Measurements from ENCODE around the gene FAM32A.
"Not testable (repeated sequence)": the region's sequence is repeated elsewhere in the genome, so short reads cannot be mapped to it uniquely, and the experiment has no call there.

Gene FAM32A

GRCh38 chr19:16164222-16164890 lies 20.9 kb upstream of the FAM32A start:
- no peak for DNase-seq

DNA sequence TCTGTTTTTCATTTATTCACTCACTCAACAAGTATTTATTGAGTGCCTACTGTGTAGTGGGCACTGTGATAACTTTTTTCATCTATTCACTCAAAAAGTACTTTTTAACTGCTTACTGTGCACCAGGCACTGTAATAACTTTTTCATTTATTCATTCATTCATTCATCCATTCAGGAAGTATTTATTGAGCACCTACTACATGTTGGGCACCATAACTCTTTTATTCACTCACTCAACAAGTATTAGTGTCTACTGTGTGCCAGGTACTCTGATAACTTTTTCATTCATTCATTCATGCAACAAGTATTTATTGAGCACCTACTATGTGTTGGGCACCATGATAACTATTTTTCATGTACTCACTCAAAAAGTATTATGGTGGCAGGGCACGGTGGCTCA lies 18.8 kb upstream of the FAM32A start:
- DNase-seq, result no peak

- no peak for DNase-seq
Measured at GRCh38 chr19:16167055-16167454, 18.2 kb upstream of the FAM32A start.

DNA sequence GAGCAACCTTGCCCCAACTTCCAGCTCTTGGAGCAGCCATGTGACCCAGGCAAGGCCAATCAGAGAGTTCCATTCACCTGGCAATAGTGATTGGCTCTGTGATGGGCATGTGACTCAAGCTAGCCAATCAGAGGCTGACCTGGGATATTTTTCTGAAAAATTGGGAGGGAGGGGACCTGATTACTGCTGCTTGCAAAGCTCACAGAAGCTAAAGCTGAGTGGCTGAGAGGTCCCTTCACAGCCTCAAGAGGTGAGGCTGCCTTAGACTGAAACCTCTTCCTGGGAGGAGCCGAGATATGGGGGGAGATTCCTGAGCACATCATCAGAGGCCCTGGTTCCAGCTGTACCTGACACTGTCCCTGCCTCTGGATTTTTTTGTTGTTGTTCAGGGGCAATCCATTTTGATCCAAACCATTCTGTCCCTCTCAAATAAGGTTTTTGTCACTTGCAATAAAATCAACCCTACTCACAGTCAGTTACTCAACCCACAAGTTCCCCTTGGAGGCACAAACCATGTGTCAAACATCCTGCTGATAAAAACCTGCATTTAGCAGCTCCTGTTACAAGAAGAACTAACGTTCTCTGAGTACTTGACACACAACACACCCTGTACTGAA lies 16.6 kb upstream of the FAM32A start:
- DNase-seq, result no peak

DNA sequence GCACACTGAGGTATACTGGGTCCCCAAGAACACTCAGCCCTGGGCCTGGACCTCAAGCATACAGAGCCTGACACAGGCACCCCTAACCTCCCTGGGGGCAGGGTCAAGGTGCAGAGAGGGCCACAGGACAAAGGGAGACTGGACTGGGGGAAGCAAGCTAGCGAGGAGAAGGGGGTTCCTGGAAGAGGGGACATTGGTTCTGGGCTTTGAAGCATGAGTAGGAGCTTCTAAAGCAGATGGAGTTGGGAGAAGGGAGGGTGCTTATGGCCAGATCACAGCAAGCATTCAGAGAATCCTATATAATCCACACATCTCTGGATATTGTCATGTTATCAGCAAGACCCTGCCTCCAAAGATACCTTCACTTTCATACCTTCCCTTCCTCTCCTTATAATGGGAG lies 15.1 kb upstream of the FAM32A start:
- DNase-seq, result no peak

DNA sequence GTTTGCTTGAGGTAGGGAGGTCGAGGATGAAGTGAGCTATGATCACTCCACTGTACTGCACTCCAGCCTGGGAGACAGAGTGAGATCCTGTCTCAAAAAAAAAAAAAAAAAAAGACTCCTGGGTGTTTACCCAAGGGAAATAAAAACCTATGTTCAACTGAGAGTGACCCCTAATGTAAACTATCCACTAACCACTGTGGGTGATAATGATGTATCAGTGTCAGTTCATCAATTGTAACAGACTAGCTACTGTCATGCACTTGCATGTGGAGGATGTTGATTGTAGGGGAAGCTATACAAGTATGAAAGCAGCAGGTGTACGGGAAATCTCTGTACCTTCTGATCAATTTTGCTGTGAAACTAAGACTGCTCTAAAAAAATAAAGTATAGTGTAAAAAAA lies 9.3 kb upstream of the FAM32A start:
- DNase-seq, result no peak

- DNase-seq, result not testable (repeated sequence)
Measured at GRCh38 chr19:16178866-16179265, 6.3 kb upstream of the FAM32A start.

GRCh38 chr19:16180611-16181010 lies 4.6 kb upstream of the FAM32A start:
- peak; percentile 91 for DNase-seq

DNA sequence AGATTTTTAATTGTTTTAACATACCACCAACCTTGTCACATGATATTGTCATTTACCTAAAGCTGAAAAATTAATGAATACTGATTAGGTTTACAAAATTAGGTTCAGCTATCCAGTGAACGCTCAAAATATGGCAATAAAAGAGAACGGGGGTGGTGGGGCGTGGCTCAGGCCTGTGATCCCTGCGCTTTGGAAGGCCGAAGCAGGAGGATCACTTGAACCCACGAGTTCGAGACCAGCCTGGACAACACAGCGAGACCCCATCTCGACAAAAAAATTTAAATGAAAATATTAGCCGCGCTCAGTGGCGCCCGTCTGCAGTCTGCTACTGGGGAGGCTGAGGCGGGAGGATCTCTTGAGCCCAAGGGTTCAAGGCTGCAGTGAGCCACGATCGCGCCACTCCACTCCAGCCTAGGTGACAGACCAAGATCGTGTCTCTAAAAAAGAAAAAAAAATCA lies 516 bp upstream of the FAM32A start:
- DNase-seq, result no peak

GRCh38 chr19:16185768-16186123 lies 536 bp downstream of the FAM32A start:
- DNase-seq, result peak; percentile 40

- no peak for DNase-seq
Measured at GRCh38 chr19:16188521-16188920, 3.3 kb downstream of the FAM32A start.

GRCh38 chr19:16190198-16190597 lies 5.0 kb downstream of the FAM32A start:
- DNase-seq, result no peak

- DNase-seq, result no peak
Measured at GRCh38 chr19:16190736-16191135, 5.5 kb downstream of the FAM32A start.

GRCh38 chr19:16191216-16191908 lies 6.2 kb downstream of the FAM32A start:
- DNase-seq, result no peak

- DNase-seq, result no peak
Measured at GRCh38 chr19:16193466-16193865, 8.3 kb downstream of the FAM32A start.

DNA sequence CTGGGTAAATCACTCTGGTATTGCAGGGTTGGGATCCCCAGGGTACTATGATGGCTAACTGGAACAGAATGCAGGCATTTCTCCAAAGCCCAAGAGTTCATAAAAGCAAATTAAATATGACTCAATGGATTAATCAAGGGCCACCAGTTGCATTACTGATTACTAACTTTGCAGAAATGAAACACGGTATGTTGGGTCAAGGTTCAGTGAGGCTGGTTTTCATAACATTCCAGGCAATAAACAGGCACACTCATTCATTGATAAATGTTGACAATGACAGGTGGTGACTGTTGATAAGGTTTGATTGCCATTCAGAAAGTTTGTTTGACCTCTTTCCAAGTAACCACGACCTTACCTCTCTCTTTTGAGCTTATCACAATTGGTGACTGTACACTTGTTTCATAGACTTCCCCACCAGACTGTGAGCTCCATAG lies 12.0 kb downstream of the FAM32A start:
- DNase-seq, result peak; percentile 89

GRCh38 chr19:16197622-16198369 lies 12.6 kb downstream of the FAM32A start, which contains the start of gene AP1M1:
Gene AP1M1, plus strand, starts transcription at chr19:16197911. Its CDS starts 116 bp downstream, at chr19:16198027.
- DNase-seq, result peak; percentile 97

DNA sequence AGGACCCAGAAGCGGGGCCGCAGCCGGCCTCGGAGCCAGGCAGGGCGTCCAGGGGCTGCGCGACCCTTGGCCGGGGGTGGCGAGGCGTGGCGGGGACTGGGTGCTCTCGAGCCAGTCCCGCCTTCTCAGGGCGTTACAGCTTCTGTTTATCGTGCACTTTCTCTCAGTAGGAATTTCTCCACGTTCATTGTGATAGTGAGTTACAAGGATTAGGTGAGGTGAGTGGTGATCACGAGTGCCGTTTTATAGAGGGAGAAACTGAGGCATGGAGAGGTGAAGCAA lies 13.1 kb downstream of the FAM32A start:
- no peak for DNase-seq

DNA sequence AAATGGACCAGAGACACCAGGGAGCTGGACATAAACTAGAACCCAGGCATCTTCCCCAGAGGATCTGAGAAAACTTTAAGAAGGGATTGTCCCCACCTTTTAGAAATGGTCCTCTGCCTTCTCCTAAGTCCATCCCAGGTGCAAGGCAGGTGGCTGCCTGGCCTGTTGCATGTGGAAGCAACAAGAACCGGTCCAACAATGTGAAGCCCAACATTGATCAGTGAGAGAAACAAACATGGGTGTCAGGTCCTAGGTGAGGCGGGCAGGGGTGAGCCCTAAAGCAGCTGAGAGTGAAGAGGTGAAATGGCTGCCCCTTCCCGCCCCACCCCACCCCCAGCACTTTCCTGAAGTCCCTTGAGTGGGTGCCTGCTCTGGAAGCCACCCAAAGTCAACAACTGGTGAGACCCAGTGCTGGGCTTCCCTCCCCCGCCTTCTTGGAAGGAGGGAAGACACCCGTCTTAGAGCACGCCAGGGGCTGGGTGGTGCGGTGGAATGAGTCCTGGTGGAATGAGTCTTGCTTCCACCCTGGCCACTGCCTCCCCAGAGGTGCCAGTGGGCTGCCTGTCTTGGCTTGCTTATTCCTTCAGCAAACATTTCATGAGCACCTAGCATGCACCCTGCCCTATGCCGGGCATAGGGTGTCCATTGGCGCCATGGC lies 14.2 kb downstream of the FAM32A start:
- no peak for DNase-seq

DNA sequence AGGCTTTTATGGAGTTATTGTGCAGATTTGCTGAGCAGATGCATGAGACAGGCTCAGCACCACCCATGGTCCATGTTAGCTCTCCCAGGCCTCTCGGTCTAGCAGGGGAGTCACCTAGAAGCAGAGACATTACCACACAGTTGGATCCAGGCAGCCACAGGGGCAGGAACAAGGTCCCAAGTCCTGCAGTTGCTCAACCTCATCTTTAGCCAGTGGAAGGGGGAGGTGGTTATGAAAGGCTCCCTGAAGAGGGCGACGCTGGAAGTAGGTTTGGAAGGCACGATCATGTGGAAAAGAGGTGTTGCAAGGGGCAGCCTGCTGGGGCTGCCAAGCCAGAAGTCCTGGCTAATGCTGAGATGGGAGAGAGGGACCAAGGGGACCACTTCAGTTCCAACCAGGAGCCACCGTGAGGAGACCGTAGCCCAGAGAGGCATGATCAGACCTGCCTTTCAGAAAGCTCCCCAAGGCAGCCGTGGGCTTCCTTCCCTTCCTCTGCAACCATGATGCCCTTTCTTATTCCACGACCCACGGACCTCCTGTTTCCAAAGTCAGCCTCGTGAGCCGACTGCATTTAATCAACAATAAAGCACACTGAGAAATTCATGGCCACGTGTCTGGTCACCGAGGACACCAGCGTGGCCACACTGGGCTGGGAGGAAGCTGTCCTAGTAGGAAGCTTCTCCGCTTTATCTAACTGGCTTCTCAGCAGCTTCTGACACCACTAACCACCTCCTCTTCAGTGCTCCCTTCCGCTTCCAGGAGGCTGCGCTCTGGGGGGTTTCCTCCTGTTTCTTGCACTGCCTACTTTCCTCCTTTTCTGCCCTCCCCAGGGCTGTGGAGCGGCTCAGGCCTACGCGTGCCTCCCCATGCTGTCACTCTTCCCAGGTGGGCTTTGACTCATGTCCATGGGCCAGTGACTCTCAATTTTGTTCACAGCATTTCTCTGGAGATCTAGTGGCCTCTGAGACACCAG lies 15.1 kb downstream of the FAM32A start:
- DNase-seq, result no peak

DNA sequence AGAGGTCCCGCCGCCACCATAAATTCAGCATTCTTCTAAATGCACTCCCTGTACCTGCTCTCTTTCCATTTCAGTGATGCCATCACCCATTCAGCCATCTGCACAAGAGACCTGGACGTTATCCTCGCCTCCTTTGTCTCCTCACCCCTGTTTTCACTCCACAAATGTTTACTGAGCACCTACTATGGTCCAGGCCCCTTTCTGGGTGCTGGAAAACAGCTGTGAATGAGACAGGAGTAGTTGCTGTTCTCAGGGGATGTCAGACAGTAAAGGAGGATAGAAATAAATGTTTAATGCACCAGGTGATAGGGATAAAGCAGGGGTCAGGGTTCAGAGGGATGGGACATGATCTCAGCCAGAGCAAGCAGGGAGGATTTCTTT lies 15.8 kb downstream of the FAM32A start:
- no peak for DNase-seq

All from fibroblast of skin of abdomen (primary cell).